HG03457 (cell line): ENCODE results near the gene CYB561D1.

ENCODE experiments used
- ATAC-seq: cut with Tn5 transposase; IDR thresholded peaks from one replicate; pipeline ENCODE4 v1.9.1; 2021; ENCODE audit warnings: moderate number of reproducible peaks; ENCODE audit not compliant: unreplicated experiment

CYB561D1 gene

DNA sequence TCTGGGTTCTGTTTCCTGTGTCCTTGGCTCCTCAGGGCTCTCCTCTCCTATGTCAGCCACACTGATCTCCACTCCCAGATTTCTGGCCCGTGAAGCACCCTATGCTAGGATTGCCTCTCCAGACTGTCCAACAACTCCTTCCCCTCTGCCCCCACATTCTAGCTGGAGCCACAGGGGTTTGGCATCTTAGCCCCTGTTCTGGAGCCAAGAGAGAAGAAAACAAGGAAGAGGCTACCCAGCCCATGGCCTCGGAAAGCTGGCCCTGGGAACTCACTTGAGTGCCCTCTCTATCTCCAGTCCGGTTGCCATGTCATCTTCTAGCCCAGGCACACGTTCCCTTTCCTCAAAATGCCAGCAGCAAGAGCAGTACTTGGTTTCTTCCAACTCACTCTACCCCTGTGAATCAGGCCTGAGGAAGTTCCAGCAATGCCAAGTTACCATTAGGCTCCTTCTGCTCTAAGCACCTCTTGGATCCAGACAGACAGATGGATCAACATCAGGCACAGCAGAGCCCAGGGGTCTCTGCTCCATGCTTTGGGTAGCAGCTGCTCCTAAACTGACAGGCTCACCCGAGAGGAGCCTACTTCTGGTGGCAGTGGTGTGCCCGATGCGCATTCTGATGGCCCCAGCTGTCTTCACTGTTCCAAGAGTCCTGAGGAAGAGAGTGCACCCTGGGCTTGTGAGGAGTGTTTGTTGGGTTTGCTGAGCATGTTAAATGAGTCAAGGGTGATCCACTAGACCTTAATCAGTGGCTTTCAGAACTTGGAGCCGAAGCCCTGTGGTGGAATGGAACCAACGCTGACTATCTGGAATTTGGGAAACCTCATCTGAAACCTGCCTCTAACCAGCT, 34.2 kb downstream of the CYB561D1 start:
- no peak for ATAC-seq

DNA sequence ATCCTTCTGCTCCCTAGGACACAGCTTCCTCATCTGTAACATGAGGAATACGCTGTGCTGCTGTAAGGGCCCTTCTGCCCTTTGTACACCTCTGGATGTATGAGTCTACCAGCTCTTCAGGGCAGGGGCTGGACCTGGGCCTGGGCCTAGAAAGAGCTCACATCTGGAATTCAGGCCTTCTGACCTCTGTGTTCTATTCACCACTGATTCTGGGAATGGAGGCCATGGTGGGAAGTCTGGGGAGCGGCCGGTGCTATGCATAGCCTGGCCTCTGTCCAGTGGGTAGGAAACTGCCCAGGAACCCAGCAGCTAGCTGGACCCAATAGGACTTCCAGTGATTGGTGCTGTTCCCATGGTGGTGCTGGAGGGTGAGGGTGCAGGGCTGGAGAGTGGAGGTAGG, 34.8 kb downstream of the CYB561D1 start:
- no peak for ATAC-seq

DNA sequence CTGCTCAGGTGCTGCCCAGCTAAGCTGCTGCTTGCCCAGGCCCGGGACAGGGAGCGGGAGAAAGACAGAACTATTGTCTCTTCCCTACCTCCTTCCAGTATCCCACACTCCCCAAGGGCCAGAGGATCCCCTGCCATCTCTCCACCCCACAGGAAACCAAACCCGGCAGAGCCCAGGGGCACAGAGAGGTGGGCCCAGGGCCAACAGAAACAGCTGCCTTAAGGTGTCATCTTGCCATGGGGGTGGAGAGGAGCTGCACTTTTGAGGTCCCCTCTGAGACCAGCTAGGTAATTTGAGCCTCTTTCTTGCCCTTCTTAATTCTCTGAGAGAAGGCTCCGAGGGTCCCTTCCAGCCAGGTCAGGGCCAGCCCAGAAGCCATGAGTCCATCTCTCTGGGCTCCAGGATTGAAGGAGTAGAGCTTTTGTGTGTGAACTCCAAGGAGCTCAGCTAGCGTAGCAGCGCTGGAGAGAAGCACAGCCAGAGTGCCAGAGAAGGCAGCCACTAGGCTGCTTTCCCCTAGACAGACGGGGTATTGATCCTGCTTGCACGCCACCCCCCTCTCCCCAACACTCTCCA, 36.1 kb downstream of the CYB561D1 start:
- ATAC-seq: no peak

DNA sequence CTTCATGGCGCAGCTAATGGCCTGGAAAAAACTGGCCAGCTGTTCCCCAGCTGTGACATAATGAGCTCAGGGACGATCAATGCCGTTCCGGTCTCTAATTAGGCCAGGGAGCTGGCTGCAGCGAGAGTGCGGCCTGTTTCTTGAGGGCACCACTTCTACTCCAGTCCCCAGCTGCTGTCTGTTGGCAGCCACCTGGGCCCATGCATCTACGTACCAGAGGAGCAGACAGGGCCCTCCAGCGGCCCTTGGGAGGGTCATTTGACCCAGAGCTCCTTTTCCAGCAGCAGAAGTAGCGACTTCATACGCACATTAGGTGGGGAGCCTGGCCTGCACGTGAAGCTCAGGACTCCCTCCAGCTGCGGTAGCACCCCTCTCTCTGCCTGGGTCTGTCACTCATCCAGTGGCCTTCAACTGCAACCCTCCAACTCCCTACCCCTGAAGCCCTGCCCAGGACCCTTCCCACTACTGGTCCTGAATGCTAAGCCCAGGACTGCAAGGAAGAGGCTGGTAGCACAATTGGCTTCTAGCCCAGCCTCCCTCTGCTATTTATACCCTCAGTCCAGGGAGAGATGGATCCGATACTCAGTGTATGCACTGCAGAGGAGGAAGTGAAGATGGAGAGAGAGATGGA, 36.7 kb downstream of the CYB561D1 start:
- ATAC-seq: no peak

DNA sequence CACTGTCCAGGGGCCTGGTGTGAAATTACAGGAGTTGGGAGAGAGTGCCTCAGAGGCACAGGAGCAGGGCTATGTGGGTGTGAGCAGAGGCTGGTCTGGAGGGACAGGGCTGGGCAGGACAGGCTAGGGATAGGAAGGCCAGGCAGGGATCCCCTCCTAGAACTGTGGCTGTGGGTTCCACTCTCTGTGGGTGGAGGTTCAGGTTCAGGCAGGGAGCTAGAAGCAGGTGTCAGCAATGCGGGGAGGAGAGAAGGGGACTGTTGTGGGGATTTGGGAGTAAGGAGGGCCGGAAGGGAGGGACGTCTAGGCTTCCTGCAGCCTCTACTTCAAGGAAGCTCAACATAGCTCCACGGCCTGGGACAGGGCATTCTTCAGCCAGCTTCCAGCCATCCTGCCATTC, 37.5 kb downstream of the CYB561D1 start:
- no peak for ATAC-seq

DNA sequence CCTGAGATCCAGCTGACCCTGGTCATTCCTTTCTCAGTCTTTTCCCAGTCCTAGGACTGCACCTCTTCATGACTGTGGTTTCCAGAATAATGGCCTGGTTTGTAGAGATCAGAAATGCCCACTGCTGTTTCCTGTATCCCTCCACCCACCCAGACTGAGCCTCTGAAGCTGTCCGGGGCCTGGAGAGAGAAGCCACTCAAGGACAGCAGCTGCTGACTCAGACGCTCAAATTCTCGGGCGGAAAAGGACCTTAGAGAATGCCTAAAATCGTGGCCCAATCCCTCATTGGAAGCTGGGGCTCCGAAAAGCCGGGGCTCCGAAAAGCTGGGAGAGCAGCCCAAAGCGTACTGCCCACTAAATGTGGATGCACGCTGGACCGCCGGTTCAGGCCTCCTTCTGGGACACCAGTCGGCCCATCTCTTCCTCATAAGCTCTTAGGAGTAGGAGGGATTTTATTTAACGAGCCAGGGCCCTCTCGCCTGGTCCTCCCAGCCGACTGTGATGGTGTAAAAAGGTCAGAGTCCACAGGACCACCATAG, 38.0 kb downstream of the CYB561D1 start:
- ATAC-seq: no peak

DNA sequence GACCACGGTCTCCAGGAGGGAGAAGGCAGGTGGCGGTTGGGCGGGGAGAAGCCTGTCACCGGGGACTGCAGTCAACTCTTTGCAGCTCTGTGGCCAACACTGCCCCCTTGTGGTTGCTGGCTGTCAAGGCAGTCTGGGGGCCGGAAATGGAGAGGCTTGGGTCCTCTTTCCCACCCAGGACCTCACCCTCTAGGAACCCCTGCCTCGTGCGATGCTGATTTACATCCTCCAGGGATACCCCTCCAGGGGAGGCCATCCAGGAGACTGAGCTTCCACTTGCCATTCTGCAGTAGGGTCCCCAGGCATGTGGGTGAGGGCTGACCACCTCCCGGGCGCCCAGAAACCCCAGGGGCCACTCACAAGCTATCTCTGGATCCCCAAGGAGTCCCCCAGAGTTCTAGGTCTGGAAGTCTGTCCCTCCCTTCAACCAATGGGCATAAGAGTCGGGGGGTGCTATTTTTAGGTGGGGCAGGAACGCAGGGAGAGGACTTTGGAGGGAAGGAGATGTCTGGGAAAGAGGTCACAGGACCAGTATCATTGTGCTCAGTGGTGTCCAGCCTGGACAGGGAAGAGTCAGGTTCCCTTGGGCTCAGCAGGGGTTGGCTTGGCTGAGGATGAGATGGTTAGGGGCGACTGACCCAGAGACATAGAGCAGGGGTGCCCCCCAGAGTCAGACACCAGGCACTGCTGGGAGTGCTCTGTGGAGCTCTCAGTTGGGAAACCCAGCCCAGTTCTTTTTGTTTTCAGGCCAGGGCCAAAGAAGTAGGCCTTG, 38.7 kb downstream of the CYB561D1 start:
- no peak for ATAC-seq

DNA sequence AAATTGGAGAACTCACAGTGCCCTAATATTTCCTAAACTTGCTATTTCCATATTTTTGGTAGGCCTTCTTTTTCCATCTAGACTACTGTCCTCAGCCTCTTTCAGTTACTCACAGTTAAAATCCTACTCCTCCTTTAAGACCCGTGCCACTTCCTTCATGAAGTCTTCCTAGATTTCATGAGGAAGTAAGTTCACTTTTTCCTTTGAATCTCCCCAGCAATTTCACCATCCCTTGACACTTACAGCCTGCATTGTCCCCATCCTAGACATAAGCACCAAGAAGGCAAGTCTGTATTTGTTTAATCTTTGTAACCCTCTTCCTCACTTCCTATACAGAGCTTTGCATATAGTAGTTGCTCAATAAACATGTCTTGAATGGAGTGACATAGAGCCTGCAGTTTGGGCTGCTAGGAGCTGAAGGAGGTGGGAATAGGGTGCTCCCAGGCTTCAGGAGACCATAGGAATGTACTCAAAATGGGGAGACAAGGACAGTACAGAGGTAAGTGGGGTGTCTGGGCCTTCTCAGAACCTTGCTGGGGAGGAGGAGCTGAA, 40.5 kb downstream of the CYB561D1 start:
- no peak for ATAC-seq

DNA sequence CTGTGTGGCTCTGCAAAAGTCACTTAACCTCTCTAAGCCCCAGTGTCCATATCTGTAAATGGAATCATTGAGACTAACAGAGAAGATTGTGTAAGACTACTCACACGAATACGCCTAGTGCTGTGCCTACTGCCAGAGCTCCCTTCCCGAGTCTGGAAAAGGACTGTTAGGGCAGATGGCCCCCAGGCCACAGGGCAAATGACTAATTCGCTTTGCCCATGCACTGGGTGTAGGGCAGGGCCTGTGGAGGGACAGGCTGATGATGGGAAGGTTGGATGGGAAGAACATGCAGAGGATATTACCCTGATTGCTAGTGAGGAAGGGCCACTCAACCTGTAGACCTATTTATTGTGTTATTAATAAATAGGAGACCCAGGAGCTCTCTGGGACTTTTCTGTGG, 41.6 kb downstream of the CYB561D1 start:
- no peak for ATAC-seq

DNA sequence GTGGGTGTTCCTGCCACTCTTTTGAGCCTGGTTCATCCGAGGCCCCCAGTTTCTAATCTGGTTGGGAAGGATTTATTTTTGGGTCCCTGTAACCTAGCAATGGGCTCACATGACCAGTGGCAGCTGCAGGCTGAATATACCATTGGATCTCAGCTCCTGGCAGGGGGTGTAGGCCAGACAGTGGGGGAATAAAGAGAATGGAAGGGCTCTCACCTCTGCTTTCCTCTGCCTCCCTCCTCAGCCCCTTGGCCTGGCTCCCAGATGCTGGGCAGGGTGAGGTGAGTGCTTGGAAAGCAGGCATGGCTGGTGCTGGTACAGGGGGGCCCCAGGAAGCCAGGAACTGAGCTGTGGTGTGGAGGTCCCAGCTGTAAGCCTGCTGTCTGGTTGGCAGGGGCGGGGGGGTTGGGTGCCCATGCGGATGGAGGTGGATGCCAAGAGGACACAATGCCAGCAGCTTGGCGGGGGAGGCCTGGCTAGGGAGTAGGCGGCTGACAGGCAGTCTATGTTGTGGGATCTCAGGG, 42.1 kb downstream of the CYB561D1 start:
- ATAC-seq: no peak

DNA sequence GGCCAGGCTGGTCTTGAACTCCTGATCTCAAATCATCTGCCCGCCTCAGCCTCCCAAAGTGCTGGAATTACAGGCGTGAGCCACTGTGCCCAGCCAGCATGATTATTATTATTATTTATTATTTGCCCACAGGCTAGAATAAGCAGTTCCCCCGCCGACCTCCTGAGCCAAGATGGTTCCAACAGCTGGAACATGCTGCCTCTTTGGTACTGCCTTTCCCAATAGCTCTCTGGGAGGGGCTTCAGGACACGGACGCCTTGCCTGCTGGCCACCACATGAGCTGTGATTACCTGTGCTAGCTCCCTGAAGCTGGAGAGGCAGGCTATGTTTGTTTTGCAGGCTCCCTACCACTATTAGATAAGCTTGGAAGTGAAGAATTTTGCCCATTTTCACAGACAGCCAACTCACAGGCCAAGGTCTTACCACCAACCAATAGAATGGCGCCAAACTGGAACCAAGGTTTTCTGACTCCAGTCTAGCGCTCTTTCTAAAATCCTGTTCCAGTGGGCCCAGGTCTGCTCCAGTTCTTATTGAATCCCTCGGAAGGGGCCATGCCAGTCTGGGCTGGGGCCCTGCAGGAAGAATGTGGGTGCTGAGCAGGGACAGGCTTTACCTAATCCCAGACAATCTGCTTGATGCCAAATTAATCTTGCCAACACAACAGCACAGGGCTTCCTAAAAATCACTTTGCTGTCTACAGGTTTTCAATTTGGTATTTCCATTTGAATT, 43.7 kb downstream of the CYB561D1 start:
- ATAC-seq: no peak

DNA sequence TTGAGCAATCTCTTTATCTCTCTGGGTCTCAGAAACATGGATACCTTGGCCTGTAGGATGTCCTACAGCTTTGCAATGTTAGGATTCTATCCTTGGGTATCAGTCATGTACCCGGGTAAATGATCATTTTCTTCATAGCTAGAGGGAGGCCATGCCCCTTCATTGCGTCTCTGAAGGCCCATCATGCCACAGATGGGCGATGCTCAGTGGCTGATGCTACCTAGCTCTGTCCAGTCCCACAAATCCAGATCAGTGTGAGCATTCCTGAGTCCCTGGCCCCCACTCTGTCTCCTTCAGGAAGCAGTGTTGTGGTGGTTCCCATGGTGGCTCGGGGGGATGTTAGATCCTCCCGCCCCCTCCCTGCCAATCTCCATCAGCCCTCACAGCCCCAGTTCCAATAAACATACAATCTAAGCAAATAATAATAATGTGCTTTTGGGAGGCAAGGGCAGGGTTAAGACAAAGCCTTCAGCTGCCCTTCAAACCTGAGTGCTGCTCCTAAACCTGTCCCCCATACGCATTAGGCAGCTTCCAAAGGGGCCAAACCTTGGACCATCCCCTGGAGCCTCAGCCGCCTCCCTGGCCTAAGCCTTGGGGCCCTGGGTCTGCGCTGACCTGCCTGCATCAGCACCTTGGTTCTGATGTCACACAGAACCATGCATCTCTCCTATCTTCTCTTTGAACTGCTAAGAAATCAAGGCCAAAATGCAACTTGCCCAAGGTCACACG, 45.1 kb downstream of the CYB561D1 start:
- no peak for ATAC-seq

DNA sequence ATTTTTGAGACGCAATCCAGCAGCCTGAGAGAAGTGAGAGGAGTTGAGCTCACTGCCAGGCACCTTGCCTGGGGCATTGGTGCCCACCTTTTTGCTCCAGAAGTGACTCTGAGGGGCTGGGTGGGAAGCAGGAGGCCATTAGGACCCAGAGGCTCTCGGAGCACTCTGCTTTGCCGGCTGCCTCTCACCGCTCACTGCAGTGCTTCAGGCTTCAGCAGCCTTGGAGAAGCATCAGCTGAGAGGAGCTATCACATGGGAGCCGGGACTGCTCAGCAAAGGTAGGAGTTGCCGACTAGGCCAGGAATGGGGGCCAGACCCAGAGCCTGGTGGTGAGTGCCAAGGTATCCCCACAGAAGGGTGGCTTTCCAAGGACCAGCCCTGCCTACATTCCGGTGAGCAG, 45.8 kb downstream of the CYB561D1 start, which contains the start of gene GPR61:
GPR61 (plus strand) TSS at position 197 of the 400 bp plus-strand sequence. CDS start 3,151 bp downstream, outside the sequence.
- ATAC-seq: no peak

DNA sequence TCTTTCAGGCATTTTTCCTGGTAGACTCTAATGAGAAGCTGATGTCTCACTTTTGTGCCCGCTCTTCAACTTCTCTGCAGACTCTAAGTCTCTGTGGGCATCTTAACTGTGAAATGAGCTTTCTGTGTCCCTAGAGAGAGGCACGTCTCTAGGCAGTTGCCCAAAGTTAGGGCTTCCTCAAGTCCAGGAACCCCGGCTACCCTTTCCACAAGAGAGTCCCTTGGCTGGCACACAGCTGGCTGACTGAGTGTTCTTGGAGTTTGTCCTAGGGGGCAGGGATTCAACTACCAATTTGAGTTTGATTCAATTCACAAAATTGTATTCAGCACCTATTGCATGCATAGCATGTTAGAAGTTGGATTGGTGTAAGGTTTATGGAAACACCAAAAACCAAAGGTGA, 47.2 kb downstream of the CYB561D1 start:
- no peak for ATAC-seq

DNA sequence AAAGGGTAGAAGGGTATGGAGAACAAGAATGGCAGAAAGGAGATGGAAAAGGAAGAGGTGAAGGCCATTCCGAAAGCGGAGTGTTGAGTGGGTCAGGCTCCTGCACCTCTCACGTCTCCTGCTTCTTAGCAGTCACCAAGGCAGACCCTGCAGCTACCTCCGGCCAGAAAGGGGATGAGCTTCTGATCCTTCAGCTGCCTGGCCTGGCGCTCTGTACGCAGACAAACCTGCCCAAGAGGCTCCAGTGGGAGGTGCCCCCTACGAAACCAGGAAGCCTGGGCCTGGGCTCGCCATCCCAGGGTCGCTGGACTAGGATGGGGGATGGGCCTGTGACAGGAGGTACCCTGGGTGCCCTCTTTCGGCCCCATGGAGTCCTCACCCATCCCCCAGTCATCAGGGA, 48.8 kb downstream of the CYB561D1 start:
- no peak for ATAC-seq

DNA sequence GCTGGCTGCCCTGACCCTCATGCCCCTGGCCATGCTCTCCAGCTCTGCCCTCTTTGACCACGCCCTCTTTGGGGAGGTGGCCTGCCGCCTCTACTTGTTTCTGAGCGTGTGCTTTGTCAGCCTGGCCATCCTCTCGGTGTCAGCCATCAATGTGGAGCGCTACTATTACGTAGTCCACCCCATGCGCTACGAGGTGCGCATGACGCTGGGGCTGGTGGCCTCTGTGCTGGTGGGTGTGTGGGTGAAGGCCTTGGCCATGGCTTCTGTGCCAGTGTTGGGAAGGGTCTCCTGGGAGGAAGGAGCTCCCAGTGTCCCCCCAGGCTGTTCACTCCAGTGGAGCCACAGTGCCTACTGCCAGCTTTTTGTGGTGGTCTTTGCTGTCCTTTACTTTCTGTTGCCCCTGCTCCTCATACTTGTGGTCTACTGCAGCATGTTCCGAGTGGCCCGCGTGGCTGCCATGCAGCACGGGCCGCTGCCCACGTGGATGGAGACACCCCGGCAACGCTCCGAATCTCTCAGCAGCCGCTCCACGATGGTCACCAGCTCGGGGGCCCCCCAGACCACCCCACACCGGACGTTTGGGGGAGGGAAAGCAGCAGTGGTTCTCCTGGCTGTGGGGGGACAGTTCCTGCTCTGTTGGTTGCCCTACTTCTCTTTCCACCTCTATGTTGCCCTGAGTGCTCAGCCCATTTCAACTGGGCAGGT, 49.5 kb downstream of the CYB561D1 start:
- no peak for ATAC-seq

DNA sequence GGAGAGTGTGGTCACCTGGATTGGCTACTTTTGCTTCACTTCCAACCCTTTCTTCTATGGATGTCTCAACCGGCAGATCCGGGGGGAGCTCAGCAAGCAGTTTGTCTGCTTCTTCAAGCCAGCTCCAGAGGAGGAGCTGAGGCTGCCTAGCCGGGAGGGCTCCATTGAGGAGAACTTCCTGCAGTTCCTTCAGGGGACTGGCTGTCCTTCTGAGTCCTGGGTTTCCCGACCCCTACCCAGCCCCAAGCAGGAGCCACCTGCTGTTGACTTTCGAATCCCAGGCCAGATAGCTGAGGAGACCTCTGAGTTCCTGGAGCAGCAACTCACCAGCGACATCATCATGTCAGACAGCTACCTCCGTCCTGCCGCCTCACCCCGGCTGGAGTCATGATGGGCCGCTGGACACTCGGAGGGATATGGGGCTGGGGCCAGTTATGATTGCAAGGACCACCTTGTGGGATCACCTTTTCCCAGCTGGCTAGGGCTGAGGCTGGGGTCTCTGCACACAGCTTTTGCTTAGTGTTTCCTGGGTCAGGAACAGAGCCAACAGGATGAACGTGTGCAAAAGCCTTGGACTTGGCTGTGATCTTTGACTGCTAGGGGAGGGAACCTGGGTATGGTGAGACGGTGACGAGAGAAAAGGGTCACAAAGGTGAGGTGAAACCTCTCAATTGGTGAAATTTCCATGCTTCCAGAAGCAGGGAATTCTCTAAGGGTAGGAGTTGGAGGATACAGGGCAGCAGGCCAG, 50.3 kb downstream of the CYB561D1 start:
- no peak for ATAC-seq
